Neural cell (in vitro differentiated cells): Measurements from ENCODE around the gene SPOP. TPM values are rescaled to one million over a fixed set of nuclear protein-coding genes. Genes with fewer than 3 reads are reported as not detected.

Source experiments
- H2AFZ ChIP-seq: fragments of 200-600, 300-800 bp; sonication (generic), shearing (Covaris generic); 2 replicates; pipeline ENCODE4 v1.6.0; 2014; ENCODE audit warnings: low read depth, mild to moderate bottlenecking, antibody characterized with exemption, low read length, moderate library complexity
- H3F3A ChIP-seq: fragments of 200-600 bp; shearing (Covaris generic); 2 replicates; pipeline ENCODE4 v1.6.1; 2016; ENCODE audit warnings: mild to moderate bottlenecking, moderate library complexity, mixed read lengths, antibody characterized with exemption, low read length; ENCODE audit not compliant: insufficient read depth, poor library complexity, severe bottlenecking
- H3K27ac ChIP-seq: fragments of 200-600, 300-800 bp; sonication (generic), shearing (Covaris generic); 2 replicates; pipeline ENCODE4 v1.5.1; 2014; ENCODE audit warnings: mild to moderate bottlenecking, low read length, moderate library complexity
- H3K27me3 ChIP-seq: fragments of 300-800, 200-600 bp; sonication (generic), shearing (Covaris generic); 2 replicates; pipeline ENCODE4 v1.6.0; 2014; ENCODE audit warnings: mild to moderate bottlenecking, low read depth, low read length, moderate library complexity; ENCODE audit not compliant: insufficient read depth
- H3K36me3 ChIP-seq: fragments of 300-800, 200-600 bp; sonication (generic), shearing (Covaris generic); 2 replicates; pipeline ENCODE4 v1.5.1; 2014; ENCODE audit warnings: mild to moderate bottlenecking, antibody characterized with exemption, low read length, moderate library complexity; ENCODE audit not compliant: insufficient read depth
- H3K4me2 ChIP-seq: fragments of 300-800, 200-600 bp; sonication (generic), shearing (Covaris generic); 2 replicates; pipeline ENCODE4 v1.6.0; 2014; ENCODE audit warnings: mild to moderate bottlenecking, low read length
- H3K4me3 ChIP-seq: fragments of 300-800, 200-600 bp; sonication (generic), shearing (Covaris generic); 2 replicates; pipeline ENCODE4 v1.5.1; 2014; ENCODE audit warnings: mild to moderate bottlenecking, low read length, moderate library complexity
- H3K79me2 ChIP-seq: fragments of 200-600 bp; shearing (Covaris generic); replicated peaks from 2 replicates; pipeline ENCODE4 v1.6.0; 2014; ENCODE audit warnings: mild to moderate bottlenecking, low read length, moderate library complexity; ENCODE audit not compliant: insufficient read depth
- H3K9ac ChIP-seq: fragments of 300-800, 200-600 bp; sonication (generic), shearing (Covaris generic); 2 replicates; pipeline ENCODE4 v1.6.1; 2016; ENCODE audit warnings: mild to moderate bottlenecking, low read length, mixed read lengths
- H3K9me2 ChIP-seq: fragments of 200-600 bp; shearing (Covaris generic); 2 replicates; pipeline ENCODE4 v1.6.1; 2016; ENCODE audit warnings: mild to moderate bottlenecking, low read length, mixed read lengths; ENCODE audit not compliant: insufficient read depth
- H3K9me3 ChIP-seq: fragments of 200-600, 300-800 bp; sonication (generic), shearing (Covaris generic); 2 replicates; pipeline ENCODE4 v1.6.1; 2016; ENCODE audit warnings: mild to moderate bottlenecking, mixed run types, low read length, moderate library complexity, mixed read lengths
- H4K20me1 ChIP-seq: fragments of 200-600 bp; shearing (Covaris generic); 2 replicates; pipeline ENCODE4 v1.6.1; 2016; ENCODE audit warnings: mild to moderate bottlenecking, mixed run types; ENCODE audit not compliant: insufficient read depth
- EP300 ChIP-seq: fragments of 450-650 bp; conservative IDR thresholded peaks from 2 replicates; pipeline ENCODE4 v1.6.1; 2014; ENCODE audit warnings: antibody characterized with exemption, mild to moderate bottlenecking, moderate library complexity; ENCODE audit not compliant: poor library complexity, severe bottlenecking
- EZH2 ChIP-seq: fragments of 200-600, 300-800 bp; shearing (Covaris generic), sonication (generic); IDR thresholded peaks from 2 replicates; pipeline ENCODE4 v1.6.1; 2014; ENCODE audit warnings: antibody characterized with exemption, low read length, borderline replicate concordance, mild to moderate bottlenecking; ENCODE audit not compliant: insufficient read depth, poor library complexity, severe bottlenecking
- MXI1 ChIP-seq: fragments of 450-650 bp; conservative IDR thresholded peaks from 2 replicates; pipeline ENCODE4 v1.6.1; 2014; ENCODE audit warnings: antibody characterized with exemption, mild to moderate bottlenecking; ENCODE audit not compliant: poor library complexity, severe bottlenecking
- POLR2AphosphoS5 ChIP-seq: IDR thresholded peaks from 2 replicates; pipeline ENCODE4 v1.6.1; 2012
- RAD21 ChIP-seq: fragments of 450-650 bp; conservative IDR thresholded peaks from 2 replicates; pipeline ENCODE4 v1.6.1; 2014; ENCODE audit warnings: antibody characterized with exemption, mild to moderate bottlenecking, moderate library complexity
- SMC3 ChIP-seq: fragments of 450-650 bp; conservative IDR thresholded peaks from 2 replicates; pipeline ENCODE4 v1.6.1; 2014; ENCODE audit warnings: antibody characterized with exemption, mild to moderate bottlenecking, moderate library complexity; ENCODE audit not compliant: poor library complexity
- TAF1 ChIP-seq: IDR thresholded peaks from 2 replicates; pipeline ENCODE4 v1.6.1; 2012; ENCODE audit warnings: low read depth
- polyA plus RNA-seq: library from polyadenylated mRNA; depleted of rRNA; stranded (reverse); fragments of >200 nt; gene quantifications from 2 replicates; pipeline ENCODE4 v1.2.3, GENCODE V29; 2014
- TF ChIP-seq, protein P1 (sequence below): fragments of 450-650 bp; IDR thresholded peaks from 2 replicates; pipeline ENCODE4 v1.5.1; 2014; ENCODE audit warnings: antibody characterized with exemption, mild to moderate bottlenecking, moderate library complexity; ENCODE audit not compliant: poor library complexity, severe bottlenecking
- TF ChIP-seq, protein P2 (sequence below): IDR thresholded peaks from 2 replicates; pipeline ENCODE4 v1.6.1; 2012; ENCODE audit warnings: borderline replicate concordance

The SPOP gene
- polyA plus RNA-seq, 1 donor from 2014 or later: 71.9 TPM

DNA sequence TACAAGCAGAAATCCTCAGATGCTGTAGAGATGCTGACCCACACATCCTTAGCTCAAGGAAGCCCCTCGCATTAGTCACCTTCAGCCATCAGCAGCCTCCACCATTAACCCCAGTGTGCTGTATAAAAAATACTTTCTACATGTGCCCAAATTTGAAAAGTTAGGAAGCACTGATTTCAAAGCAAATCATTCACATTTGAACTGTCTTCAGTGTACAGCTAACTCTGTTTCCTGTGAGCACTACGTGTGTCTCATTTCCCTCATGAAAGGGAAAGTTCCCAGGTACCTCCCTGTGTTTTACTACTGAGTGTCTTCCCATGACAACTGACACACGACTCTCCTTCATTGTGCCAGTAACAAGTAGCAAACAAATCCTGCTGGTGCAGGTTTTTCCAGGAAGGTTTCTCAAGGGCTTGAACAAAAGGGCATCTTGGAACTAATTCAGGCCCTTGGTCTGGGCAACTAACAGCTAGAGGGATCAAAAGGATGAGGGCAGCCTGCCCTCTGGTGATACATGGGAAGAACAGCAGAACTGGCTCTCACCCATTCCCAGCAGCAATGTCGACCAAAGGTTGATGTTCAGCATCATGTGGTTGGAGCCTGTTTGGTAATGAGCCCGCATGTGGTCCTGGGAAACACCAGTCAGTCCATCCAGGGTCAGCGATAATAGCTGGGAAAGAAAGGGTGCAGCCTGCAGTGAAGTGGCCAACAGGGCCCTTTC lies 25.8 kb upstream of the SPOP start:
- TF ChIP-seq TAF1 (no peak), EP300 (no peak), RAD21 (peak; percentile 65), MXI1 (no peak), POLR2AphosphoS5 (no peak), EZH2 (no peak), SMC3 (peak; percentile 71)
- TF ChIP-seq, protein P1, sequence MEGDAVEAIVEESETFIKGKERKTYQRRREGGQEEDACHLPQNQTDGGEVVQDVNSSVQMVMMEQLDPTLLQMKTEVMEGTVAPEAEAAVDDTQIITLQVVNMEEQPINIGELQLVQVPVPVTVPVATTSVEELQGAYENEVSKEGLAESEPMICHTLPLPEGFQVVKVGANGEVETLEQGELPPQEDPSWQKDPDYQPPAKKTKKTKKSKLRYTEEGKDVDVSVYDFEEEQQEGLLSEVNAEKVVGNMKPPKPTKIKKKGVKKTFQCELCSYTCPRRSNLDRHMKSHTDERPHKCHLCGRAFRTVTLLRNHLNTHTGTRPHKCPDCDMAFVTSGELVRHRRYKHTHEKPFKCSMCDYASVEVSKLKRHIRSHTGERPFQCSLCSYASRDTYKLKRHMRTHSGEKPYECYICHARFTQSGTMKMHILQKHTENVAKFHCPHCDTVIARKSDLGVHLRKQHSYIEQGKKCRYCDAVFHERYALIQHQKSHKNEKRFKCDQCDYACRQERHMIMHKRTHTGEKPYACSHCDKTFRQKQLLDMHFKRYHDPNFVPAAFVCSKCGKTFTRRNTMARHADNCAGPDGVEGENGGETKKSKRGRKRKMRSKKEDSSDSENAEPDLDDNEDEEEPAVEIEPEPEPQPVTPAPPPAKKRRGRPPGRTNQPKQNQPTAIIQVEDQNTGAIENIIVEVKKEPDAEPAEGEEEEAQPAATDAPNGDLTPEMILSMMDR: peak; percentile 63
- TF ChIP-seq, protein P2, sequence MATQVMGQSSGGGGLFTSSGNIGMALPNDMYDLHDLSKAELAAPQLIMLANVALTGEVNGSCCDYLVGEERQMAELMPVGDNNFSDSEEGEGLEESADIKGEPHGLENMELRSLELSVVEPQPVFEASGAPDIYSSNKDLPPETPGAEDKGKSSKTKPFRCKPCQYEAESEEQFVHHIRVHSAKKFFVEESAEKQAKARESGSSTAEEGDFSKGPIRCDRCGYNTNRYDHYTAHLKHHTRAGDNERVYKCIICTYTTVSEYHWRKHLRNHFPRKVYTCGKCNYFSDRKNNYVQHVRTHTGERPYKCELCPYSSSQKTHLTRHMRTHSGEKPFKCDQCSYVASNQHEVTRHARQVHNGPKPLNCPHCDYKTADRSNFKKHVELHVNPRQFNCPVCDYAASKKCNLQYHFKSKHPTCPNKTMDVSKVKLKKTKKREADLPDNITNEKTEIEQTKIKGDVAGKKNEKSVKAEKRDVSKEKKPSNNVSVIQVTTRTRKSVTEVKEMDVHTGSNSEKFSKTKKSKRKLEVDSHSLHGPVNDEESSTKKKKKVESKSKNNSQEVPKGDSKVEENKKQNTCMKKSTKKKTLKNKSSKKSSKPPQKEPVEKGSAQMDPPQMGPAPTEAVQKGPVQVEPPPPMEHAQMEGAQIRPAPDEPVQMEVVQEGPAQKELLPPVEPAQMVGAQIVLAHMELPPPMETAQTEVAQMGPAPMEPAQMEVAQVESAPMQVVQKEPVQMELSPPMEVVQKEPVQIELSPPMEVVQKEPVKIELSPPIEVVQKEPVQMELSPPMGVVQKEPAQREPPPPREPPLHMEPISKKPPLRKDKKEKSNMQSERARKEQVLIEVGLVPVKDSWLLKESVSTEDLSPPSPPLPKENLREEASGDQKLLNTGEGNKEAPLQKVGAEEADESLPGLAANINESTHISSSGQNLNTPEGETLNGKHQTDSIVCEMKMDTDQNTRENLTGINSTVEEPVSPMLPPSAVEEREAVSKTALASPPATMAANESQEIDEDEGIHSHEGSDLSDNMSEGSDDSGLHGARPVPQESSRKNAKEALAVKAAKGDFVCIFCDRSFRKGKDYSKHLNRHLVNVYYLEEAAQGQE: no peak
- peaks cover 6% of the 10 kb centered on the region for H3K36me3 ChIP-seq
- H3K79me2 ChIP-seq: peaks cover 15% of the 10 kb centered on the region
- H4K20me1 ChIP-seq: no peaks in the 10 kb centered on the region
- H3K27ac ChIP-seq: no peak overlapping the region
- no peak overlapping the region for H3K9ac ChIP-seq
- H3F3A ChIP-seq: no peaks in the 10 kb centered on the region
- H3K4me2 ChIP-seq: no peak overlapping the region
- no peak overlapping the region for H3K4me3 ChIP-seq
- H2AFZ ChIP-seq: no peak overlapping the region
- no peaks in the 10 kb centered on the region for H3K27me3 ChIP-seq
- H3K9me2 ChIP-seq: no peaks in the 10 kb centered on the region
- no peaks in the 10 kb centered on the region for H3K9me3 ChIP-seq

DNA sequence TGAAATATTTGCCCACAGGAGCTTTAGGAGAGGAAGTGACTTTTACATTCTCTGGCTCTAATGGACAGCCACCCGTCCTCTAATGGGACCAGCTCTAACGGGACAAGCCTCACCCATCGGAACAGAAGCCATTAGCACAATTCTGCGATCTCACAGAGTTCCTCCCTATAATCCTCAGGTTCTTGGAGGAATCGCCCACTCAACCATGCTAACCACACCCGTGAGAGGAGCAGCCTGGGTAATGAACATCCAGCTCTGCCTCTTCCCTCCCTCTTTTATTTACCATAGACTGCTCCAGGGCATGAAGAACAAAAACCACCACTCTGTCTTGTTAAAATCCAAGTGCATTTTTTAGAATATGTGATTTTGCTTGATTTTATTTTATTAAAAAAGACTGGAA lies 23.1 kb upstream of the SPOP start:
- no peak overlapping the region for H3K4me2 ChIP-seq
- H2AFZ ChIP-seq: no peak overlapping the region
- no peak overlapping the region for H3K4me3 ChIP-seq
- no peaks in the 10 kb centered on the region for H3K27me3 ChIP-seq
- H3K36me3 ChIP-seq: peaks cover 6% of the 10 kb centered on the region
- no peaks in the 10 kb centered on the region for H3K9me3 ChIP-seq
- no peaks in the 10 kb centered on the region for H3K79me2 ChIP-seq
- no peaks in the 10 kb centered on the region for H4K20me1 ChIP-seq
- no peaks in the 10 kb centered on the region for H3F3A ChIP-seq
- no peaks in the 10 kb centered on the region for H3K9me2 ChIP-seq
- no peak overlapping the region for H3K9ac ChIP-seq
- TF ChIP-seq, protein P1: no peak
- TF ChIP-seq, protein P2: no peak
- no peak for TF ChIP-seq TAF1
- TF ChIP-seq EZH2: no peak
- TF ChIP-seq MXI1: no peak
- TF ChIP-seq EP300: no peak
- TF ChIP-seq POLR2AphosphoS5: no peak
- TF ChIP-seq SMC3: no peak
- no peak for TF ChIP-seq RAD21
- H3K27ac ChIP-seq: no peak overlapping the region
